Prostate gland (tissue), 2 donors: ENCODE results near the gene PLXNC1. TPM values are rescaled to one million over a fixed set of nuclear protein-coding genes. Genes with fewer than 3 reads are reported as not detected.

Experiments used
- DNase-seq: peaks from one replicate; pipeline ENCODE4 v3.0.0-alpha.2; 2019; ENCODE audit warnings: low spot score
- H3K27ac ChIP-seq, 2 donors: fragments of 200-600 bp; sonication (generic); 2 replicates each; pipeline ENCODE4 v1.5.1; 2017 to 2019
- H3K27me3 ChIP-seq: fragments of 200-600 bp; sonication (generic); replicated peaks from 2 replicates; pipeline ENCODE4 v1.5.1; 2019; ENCODE audit not compliant: insufficient read depth
- H3K36me3 ChIP-seq, 2 donors: fragments of 200-600 bp; sonication (generic); 1 replicate in 1 of 2; 2 replicates in 1 of 2; pipeline versions ENCODE4 v1.5.1 to v1.8.1; 2017 to 2019
- H3K4me1 ChIP-seq: fragments of 200-600 bp; sonication (generic); replicated peaks from 2 replicates; pipeline ENCODE4 v1.5.1; 2019
- H3K4me3 ChIP-seq, 2 donors: fragments of 200-600 bp; sonication (generic); 2 replicates each; pipeline ENCODE4 v1.5.1; 2017 to 2019
- H3K9me3 ChIP-seq: fragments of 200-600 bp; sonication (generic); 2 replicates; pipeline ENCODE4 v1.5.1; 2017
- POLR2A ChIP-seq: fragments of 450-650 bp; IDR thresholded peaks from one replicate; pipeline ENCODE4 v1.6.1; 2016; ENCODE audit warnings: antibody characterized with exemption, mild to moderate bottlenecking
- POLR2AphosphoS5 ChIP-seq: sonication (generic); formaldehyde crosslinking; IDR thresholded peaks from one replicate; pipeline ENCODE4 v1.6.1; 2017; ENCODE audit warnings: antibody characterized with exemption
- WGBS: methylation state at CpG from one replicate; pipeline ENCODE4 v1.1.5; 2018; 5-methylcytosine and 5-hydroxymethylcytosine counted together
- intact Hi-C: fragments of 100-400 bp; cut with DNase I; formaldehyde crosslinking; loops from one replicate; pipeline ENCODE4 v1.14.2; 2022
- total RNA-seq, 2 donors: library from RNA; depleted of rRNA; stranded (reverse); fragments of >200 nt; gene quantifications; one replicate each; pipeline ENCODE4 v1.1.0, GENCODE V29; 2016
- TF ChIP-seq, protein P1 (sequence below), 4 experiments: fragments of 200-600 bp in 2 of 4; fragments of 450-650 bp in 2 of 4; sonication (generic) in 2 of 4; IDR thresholded peaks; 1 replicate in 3 of 4; 2 replicates in 1 of 4; pipeline ENCODE4 v1.5.1; 2016 to 2019; ENCODE audit warnings: antibody characterized with exemption in 4 of 4, mild to moderate bottlenecking in 2 of 4, moderate library complexity in 2 of 4

The PLXNC1 gene
- total RNA-seq, 2 donors from 2014 or later: 2.7 to 118 TPM

DNA sequence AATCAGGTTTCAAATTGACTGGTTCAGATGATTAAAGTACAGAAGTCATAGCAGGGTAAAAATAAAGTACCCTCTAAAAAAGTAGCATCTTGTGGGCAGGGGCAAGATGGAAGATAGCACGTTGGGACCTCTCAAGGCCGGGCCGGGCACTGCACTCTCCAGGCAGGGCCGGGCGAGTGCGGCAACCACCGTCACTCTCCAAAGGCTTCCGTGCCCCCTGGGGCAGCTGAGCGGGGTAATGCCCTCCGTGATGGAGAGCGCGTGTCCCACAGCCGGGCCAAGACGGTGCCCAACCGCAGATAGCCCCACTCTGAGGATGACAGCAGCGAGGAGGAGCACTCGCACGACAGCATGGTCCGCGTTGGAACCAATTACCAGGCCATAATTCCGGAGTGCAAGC lies 8.6 kb upstream of the PLXNC1 start:
- DNase-seq: no peak
- intact Hi-C loops: loop anchor here (5.0 kb wide), 1 partner anchor 292 kb away; no protein-coding TSS in a partner anchor
- 84% methylated on average over 20 of the region's 21 CpGs for WGBS
- H3K27ac ChIP-seq: no peak overlapping the region
- H3K4me3 ChIP-seq: no peak overlapping the region
- TF ChIP-seq POLR2A (no peak), POLR2AphosphoS5 (no peak)
- TF ChIP-seq, protein P1, sequence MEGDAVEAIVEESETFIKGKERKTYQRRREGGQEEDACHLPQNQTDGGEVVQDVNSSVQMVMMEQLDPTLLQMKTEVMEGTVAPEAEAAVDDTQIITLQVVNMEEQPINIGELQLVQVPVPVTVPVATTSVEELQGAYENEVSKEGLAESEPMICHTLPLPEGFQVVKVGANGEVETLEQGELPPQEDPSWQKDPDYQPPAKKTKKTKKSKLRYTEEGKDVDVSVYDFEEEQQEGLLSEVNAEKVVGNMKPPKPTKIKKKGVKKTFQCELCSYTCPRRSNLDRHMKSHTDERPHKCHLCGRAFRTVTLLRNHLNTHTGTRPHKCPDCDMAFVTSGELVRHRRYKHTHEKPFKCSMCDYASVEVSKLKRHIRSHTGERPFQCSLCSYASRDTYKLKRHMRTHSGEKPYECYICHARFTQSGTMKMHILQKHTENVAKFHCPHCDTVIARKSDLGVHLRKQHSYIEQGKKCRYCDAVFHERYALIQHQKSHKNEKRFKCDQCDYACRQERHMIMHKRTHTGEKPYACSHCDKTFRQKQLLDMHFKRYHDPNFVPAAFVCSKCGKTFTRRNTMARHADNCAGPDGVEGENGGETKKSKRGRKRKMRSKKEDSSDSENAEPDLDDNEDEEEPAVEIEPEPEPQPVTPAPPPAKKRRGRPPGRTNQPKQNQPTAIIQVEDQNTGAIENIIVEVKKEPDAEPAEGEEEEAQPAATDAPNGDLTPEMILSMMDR (IDR thresholded peaks at IDR 0.05): no peak
- H3K36me3 ChIP-seq: no peaks in the 10 kb centered on the region
- H3K9me3 ChIP-seq: no peaks in the 10 kb centered on the region
- no peaks in the 10 kb centered on the region for H3K4me1 ChIP-seq
- no peaks in the 10 kb centered on the region for H3K27me3 ChIP-seq

DNA sequence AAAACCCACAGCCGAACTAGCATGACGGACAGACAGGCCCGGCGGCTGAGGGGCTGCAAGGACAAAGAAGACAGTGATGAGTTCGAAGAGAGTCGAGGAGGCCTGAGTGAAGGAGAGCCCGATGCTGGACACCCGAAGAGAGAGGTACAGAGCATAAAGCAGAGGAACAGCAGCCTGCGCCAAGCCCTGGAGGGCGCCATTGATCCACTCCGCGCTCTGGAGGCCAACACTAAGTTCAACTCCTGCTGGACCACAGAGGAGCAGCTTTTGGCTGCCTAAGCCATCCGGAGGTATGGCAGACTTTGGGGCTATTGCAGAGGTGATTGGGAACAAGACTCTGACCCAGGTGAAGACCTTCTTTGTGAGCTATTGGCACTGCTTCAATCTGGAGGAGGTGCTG lies 7.8 kb upstream of the PLXNC1 start:
- no peaks in the 10 kb centered on the region for H3K9me3 ChIP-seq
- H3K4me1 ChIP-seq: no peaks in the 10 kb centered on the region
- H3K27me3 ChIP-seq: no peaks in the 10 kb centered on the region
- DNase-seq: no peak
- 87% methylated on average over 13 of the region's 13 CpGs for WGBS
- no peak overlapping the region for H3K4me3 ChIP-seq
- H3K36me3 ChIP-seq: no peaks in the 10 kb centered on the region
- intact Hi-C loops: no loop called here
- no peak overlapping the region for H3K27ac ChIP-seq
- TF ChIP-seq POLR2A: no peak
- no peak for TF ChIP-seq POLR2AphosphoS5
- TF ChIP-seq, protein P1 (IDR thresholded peaks at IDR 0.05): no peak

DNA sequence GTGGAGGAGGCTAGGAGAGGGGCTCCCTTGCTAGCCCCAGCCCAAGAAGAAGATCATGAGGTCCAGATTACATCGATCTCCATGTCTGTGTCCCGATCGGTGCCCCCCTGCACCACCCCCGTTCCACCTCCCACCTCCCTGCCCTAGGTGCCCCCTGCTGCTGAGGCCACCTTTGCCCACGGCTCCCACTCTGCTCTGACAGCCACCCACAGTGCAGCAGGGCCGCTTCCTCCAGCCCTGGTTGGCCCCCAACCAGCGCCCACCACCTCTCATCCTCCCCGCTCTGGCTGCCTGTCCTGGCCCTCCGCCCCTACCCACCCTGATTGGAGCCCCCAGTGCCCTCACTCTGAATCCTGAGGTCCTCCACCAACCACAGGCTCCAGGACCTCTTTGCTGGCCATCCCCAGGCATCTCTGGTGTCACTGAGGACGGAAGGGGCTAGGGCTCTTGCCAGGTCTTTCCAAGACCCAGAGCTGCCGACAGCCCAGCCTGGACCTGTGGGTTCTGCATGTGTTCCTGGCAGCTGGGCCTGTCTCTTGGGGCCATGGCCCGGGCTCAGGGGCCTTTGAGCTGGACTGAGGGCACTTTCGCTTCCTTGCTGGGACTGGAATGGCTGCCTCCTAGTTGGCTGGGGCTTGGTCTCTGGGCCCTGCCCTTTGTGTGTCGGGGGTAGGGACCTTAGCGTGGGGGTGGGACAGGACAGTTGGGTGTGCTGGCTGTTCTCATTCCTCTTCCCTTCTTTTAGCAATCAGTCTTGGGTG lies 7.2 kb upstream of the PLXNC1 start:
- WGBS: 96% methylated on average over 15 of the region's 15 CpGs
- no peak overlapping the region for H3K4me3 ChIP-seq
- intact Hi-C loops: no loop called here
- no peak overlapping the region for H3K27ac ChIP-seq
- no peak for DNase-seq
- no peaks in the 10 kb centered on the region for H3K27me3 ChIP-seq
- no peaks in the 10 kb centered on the region for H3K4me1 ChIP-seq
- TF ChIP-seq POLR2A (no peak), POLR2AphosphoS5 (no peak)
- TF ChIP-seq, protein P1 (IDR thresholded peaks at IDR 0.05): no peak
- H3K36me3 ChIP-seq: no peaks in the 10 kb centered on the region
- no peaks in the 10 kb centered on the region for H3K9me3 ChIP-seq

DNA sequence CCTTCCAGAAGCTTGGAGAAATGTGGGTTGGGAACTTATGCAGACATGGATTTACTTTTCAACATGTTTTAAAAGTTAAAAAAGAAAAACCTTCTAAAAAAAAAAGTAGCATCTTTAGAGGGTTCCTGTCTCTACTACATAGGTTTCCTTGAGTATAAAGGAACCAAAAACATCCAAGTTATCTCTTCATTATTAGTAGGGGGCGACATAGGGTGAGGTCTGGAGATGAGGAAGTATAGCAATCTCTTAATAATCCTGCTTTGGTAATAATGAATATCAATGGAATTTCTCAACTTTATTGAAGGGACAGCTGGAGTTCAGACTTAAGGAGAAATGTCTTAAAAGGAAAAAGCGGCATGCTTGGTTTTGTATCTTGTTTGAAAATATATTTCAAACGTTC lies 6.5 kb upstream of the PLXNC1 start:
- Histone ChIP-seq H3K9me3 (no peaks in the 10 kb centered on the region), H3K27me3 (no peaks in the 10 kb centered on the region), H3K4me3 (no peak overlapping the region), H3K27ac (no peak overlapping the region), H3K4me1 (no peaks in the 10 kb centered on the region), H3K36me3 (no peaks in the 10 kb centered on the region)
- intact Hi-C loops: no loop called here
- DNase-seq: no peak
- TF ChIP-seq POLR2A: no peak
- TF ChIP-seq POLR2AphosphoS5: no peak
- TF ChIP-seq, protein P1 (IDR thresholded peaks at IDR 0.05): no peak
- WGBS: 93% methylated on average over 3 of the region's 3 CpGs

DNA sequence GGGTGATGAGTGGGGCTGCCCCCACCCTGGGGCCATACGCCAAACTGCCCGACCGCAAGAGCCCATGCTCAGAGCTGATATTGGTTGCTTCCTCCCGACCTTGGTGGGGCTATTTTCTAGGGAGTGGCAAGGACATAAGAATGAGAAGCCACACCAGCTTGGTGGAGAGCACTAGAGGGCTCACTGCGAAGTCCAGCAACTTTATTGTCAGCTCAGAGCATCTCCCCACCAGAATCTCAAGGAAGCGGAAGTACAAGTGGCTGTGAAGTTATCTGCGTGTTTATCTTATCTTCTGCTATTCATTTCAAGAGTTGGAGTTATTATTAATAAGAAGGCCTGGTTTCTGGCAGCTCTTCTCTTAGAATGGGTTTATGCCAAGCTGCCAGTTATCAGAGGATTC lies 4.9 kb upstream of the PLXNC1 start:
- DNase-seq: no peak
- no peaks in the 10 kb centered on the region for H3K27me3 ChIP-seq
- no peaks in the 10 kb centered on the region for H3K4me1 ChIP-seq
- TF ChIP-seq POLR2A (no peak), POLR2AphosphoS5 (no peak)
- TF ChIP-seq, protein P1 (IDR thresholded peaks at IDR 0.05): no peak
- H3K9me3 ChIP-seq: no peaks in the 10 kb centered on the region
- 79% methylated on average over 7 of the region's 7 CpGs for WGBS
- no peaks in the 10 kb centered on the region for H3K36me3 ChIP-seq
- intact Hi-C loops: no loop called here
- H3K27ac ChIP-seq: no peak overlapping the region
- H3K4me3 ChIP-seq: no peak overlapping the region
